ENCODE results near the gene ACADSB.

Gene ACADSB

GRCh38 chr10:122990278-122990677 lies 18.5 kb upstream of the ACADSB start:
- DNase-seq (ENCODE audit: low read depth): no peak
- no peak overlapping the region for H3K4me3 ChIP-seq (ENCODE audit: low read depth, low read length)
- TF ChIP-seq CTCF (IDR thresholded peaks at IDR 0.05; ENCODE audit: insufficient read depth, low read depth, low read length, missing control alignments): no peak

- H3K4me3 ChIP-seq (ENCODE audit: low read depth, low read length): no peak overlapping the region
- no peak for TF ChIP-seq CTCF (IDR thresholded peaks at IDR 0.05; ENCODE audit: insufficient read depth, low read depth, low read length, missing control alignments)
- no peak for DNase-seq (ENCODE audit: low read depth)
These were observed 16.7 kb upstream of the ACADSB start for GRCh38 chr10:122992031-122992585.

GRCh38 chr10:122993797-122994336 lies 14.9 kb upstream of the ACADSB start:
- H3K4me3 ChIP-seq (ENCODE audit: low read depth, low read length): no peak overlapping the region
- DNase-seq (ENCODE audit: low read depth): no peak
- TF ChIP-seq CTCF (IDR thresholded peaks at IDR 0.05; ENCODE audit: insufficient read depth, low read depth, low read length, missing control alignments): no peak

- no peak overlapping the region for H3K4me3 ChIP-seq (ENCODE audit: low read depth, low read length)
- no peak for DNase-seq (ENCODE audit: low read depth)
- no peak for TF ChIP-seq CTCF (IDR thresholded peaks at IDR 0.05; ENCODE audit: insufficient read depth, low read depth, low read length, missing control alignments)
These were observed 12.9 kb upstream of the ACADSB start for GRCh38 chr10:122995936-122996335.

GRCh38 chr10:122997864-122998263 lies 10.9 kb upstream of the ACADSB start:
- peak overlapping the region; percentile 25; the same call in 1 of the 2 replicates for H3K4me3 ChIP-seq (ENCODE audit: low read depth, low read length)
- no peak for TF ChIP-seq CTCF (IDR thresholded peaks at IDR 0.05; ENCODE audit: insufficient read depth, low read depth, low read length, missing control alignments)

GRCh38 chr10:122998360-122998917 lies 10.4 kb upstream of the ACADSB start:
- DNase-seq (ENCODE audit: low read depth): no peak
- peak overlapping the region; percentile 25 for H3K4me3 ChIP-seq (ENCODE audit: low read depth, low read length)
- no peak for TF ChIP-seq CTCF (IDR thresholded peaks at IDR 0.05; ENCODE audit: insufficient read depth, low read depth, low read length, missing control alignments)

More at GRCh38 chr10:122997864-122998263, 10.9 kb upstream of the ACADSB start:
- peak; percentile 26 for DNase-seq (ENCODE audit: low read depth)

Data from GM12865 (cell line).